Esophagus muscularis mucosa (tissue), 2 donors: ENCODE data around the gene TBC1D5.

Source experiments
- POLR2A ChIP-seq: fragments of 450-650 bp; IDR thresholded peaks from one replicate; pipeline ENCODE4 v1.6.1; 2017; ENCODE audit warnings: antibody characterized with exemption, moderate library complexity, mild to moderate bottlenecking, low read depth
- POLR2AphosphoS5 ChIP-seq, 2 donors: sonication (generic); formaldehyde crosslinking; IDR thresholded peaks; one replicate each; pipeline ENCODE4 v1.6.1; 2017; ENCODE audit warnings: antibody characterized with exemption in 2 of 2

- TF ChIP-seq POLR2A (no peak), POLR2AphosphoS5 (IDR thresholded peaks at IDR 0.05) (no peak)
Measured at GRCh38 chr3:17717411-17717810, 25.0 kb downstream of the TBC1D5 start.
